Kidney epithelial cell (primary cell): ENCODE measurements around the gene TRAPPC12. TPM values are rescaled to one million over a fixed set of nuclear protein-coding genes. Genes with fewer than 3 reads are reported as not detected.

Experiments used
- DNase-seq: peaks from one replicate; pipeline ENCODE4 v3.0.0-alpha.2; 2010; ENCODE audit warnings: low read depth
- H3K27me3 ChIP-seq: 2 replicates; pipeline ENCODE4 v1.6.0; 2011; ENCODE audit warnings: low read length; ENCODE audit not compliant: control insufficient read depth, insufficient read depth
- H3K36me3 ChIP-seq: 2 replicates; pipeline ENCODE4 v1.5.1; 2011; ENCODE audit warnings: low read length; ENCODE audit not compliant: control insufficient read depth, insufficient read depth
- H3K4me3 ChIP-seq: 2 replicates; pipeline ENCODE4 v1.5.1; 2011; ENCODE audit warnings: low read depth, mild to moderate bottlenecking, control low read depth, low read length
- CTCF ChIP-seq: IDR thresholded peaks from 2 replicates; pipeline ENCODE4 v1.5.1; 2011; ENCODE audit warnings: mild to moderate bottlenecking, moderate library complexity, low read length, control low read depth, inconsistent platforms; ENCODE audit not compliant: insufficient read depth, poor library complexity, severe bottlenecking
- total RNA-seq: library from RNA; depleted of rRNA; stranded (reverse); fragments of >200 nt; gene quantifications from 2 replicates; pipeline ENCODE4 v1.2.3, GENCODE V29; 2015

TRAPPC12 gene
- total RNA-seq, 1 donor from 2014 or later = 47.7 TPM

DNA sequence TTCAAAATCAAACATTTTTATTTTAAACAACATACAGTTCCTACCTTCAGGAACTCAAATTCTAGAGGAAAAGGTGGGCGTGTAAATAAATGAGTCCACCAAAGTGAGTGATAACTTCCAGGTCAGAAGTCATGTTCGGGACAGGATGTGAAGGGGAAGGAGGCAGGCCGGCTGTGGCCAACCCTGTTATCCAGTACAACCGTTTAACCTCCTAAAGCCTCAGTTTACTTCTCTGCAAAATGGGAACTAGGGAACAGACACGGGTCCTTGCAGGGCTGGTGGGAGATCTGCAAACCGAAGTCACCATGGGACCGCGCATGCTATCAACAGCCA lies 2.2 kb upstream of the TRAPPC12 start:
- TF ChIP-seq CTCF = no peak
- peak overlapping the region; percentile 76 for H3K4me3 ChIP-seq
- H3K27me3 ChIP-seq = no peaks in the 10 kb centered on the region
- no peaks in the 10 kb centered on the region for H3K36me3 ChIP-seq
- DNase-seq = peak; percentile 9

DNA sequence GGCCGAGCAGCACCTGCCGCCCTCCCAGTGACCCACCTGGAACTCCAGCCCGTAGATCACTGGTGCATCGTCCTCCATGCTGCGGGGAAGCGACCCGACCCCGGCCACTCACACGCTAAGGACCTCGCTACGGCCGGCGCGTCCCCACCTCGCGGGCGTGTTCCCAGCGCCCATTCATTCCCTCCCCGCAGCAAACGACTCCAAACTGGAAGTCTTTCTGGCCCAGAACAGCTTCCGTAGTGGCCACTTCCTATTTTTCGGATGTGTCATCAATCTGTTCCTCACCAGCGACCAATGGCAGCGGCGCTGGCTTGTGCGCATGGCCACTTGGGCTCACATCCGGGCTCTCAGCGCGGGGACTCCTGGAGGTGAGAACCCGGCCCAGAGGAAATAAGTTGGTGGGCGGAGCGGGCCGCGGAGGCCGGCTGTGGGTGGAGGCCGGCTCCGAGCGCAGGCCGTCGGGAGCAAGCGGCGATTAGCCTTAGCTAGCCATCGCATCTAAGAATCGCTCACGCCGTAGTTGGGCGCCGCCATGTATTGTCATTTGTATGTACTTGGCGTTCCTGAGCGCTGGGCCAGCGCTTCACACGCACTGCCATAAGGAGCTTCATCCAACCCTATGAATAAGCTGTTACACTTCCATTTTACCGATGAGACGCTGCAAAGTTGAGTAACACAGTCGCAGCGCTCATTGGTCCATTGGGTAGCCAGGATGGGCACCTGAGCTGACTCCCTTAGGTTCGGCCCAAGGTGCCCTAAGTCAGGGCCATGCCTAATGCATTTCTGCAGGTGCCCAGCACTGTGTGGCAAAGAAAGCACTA lies 1.7 kb upstream of the TRAPPC12 start, which contains the start of gene EIPR1:
EIPR1 (minus strand) TSS at position 207 of the 821 bp plus-strand sequence; CDS start at position 78, 129 bp downstream.
- H3K36me3 ChIP-seq = no peaks in the 10 kb centered on the region
- peak; percentile 93 for DNase-seq
- H3K4me3 ChIP-seq = peak within 1 kb of the TSS; percentile 76
- H3K27me3 ChIP-seq = no peaks in the 10 kb centered on the region
- TF ChIP-seq CTCF = no peak

GRCh38 chr2:3379339-3379646 lies 201 bp upstream of the TRAPPC12 start:
- H3K4me3 ChIP-seq = peak overlapping the region; percentile 86
- H3K27me3 ChIP-seq = no peaks in the 10 kb centered on the region
- H3K36me3 ChIP-seq = no peaks in the 10 kb centered on the region
- TF ChIP-seq CTCF = no peak
- no peak for DNase-seq

DNA sequence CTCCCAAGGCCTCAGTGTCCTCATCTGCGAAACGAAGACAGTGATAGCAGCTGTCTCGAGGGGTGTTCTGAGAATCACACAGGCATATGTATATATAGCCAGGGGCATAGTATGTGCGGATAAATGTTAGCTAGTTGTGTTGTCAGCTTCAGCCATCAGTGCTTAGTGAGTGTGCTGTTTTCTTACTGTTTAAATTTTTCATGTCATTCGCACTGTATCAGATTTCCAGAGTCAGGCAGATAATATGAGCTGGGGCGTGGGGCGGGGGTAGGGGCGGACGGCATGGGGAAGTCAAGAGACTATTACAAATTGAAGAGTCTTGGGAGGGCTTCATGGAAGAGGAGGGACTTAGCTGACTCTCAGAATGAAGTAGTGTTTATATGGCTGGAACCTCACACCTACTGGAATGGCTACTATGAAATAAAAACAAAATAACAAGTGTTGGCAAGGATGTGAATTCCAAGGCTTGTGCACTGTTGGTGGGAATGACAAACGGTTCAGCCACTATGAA lies 7.0 kb downstream of the TRAPPC12 start:
- H3K4me3 ChIP-seq = no peak overlapping the region
- no peak for DNase-seq
- TF ChIP-seq CTCF = no peak
- no peaks in the 10 kb centered on the region for H3K27me3 ChIP-seq
- H3K36me3 ChIP-seq = peaks cover 2% of the 10 kb centered on the region

- H3K4me3 ChIP-seq = no peak overlapping the region
- H3K36me3 ChIP-seq = peaks cover 2% of the 10 kb centered on the region
- DNase-seq = no peak
- no peaks in the 10 kb centered on the region for H3K27me3 ChIP-seq
- TF ChIP-seq CTCF = no peak
These were observed 7.5 kb downstream of the TRAPPC12 start for GRCh38 chr2:3387011-3387410.

GRCh38 chr2:3387644-3388411 lies 8.3 kb downstream of the TRAPPC12 start:
- TF ChIP-seq CTCF = no peak
- H3K36me3 ChIP-seq = peaks cover 2% of the 10 kb centered on the region
- no peak for DNase-seq
- H3K4me3 ChIP-seq = no peak overlapping the region
- H3K27me3 ChIP-seq = no peaks in the 10 kb centered on the region
